PC-9 (cell line): ENCODE measurements around the gene KLHL6.

Experiments
- CTCF ChIP-seq: fragments of 200-600 bp; sonication (generic); conservative IDR thresholded peaks from 2 replicates; pipeline ENCODE4 v1.6.1; 2017; ENCODE audit warnings: mixed run types, antibody characterized with exemption, mild to moderate bottlenecking, moderate library complexity
- EZH2 ChIP-seq: fragments of 200-600 bp; sonication (generic); IDR thresholded peaks from 2 replicates; pipeline ENCODE4 v1.8.0; 2017; ENCODE audit warnings: antibody characterized with exemption, low read depth

GRCh38 chr3:183488343-183488742 is 67.2 kb downstream of the KLHL6 start:
- TF ChIP-seq CTCF (no peak), EZH2 (no peak)
